OCI-LY7 (cell line): Measurements from ENCODE around the gene PIGP. TPM values are rescaled to one million over a fixed set of nuclear protein-coding genes. Genes with fewer than 3 reads are reported as not detected.

Experiments used
- BruUV-seq: library from RNA; stranded (reverse); fragments of 400-500 nt; replicated peaks from 2 replicates; lab custom pipeline; 2021; lab: Mats Ljungman, UMichigan
- CTCF ChIA-PET: fragments of 300-600 bp; sonication (Branson Sonifier 250); formaldehyde crosslinking; loops from one replicate; lab custom pipeline; 2022; ENCODE audit warnings: antibody characterized with exemption; ENCODE audit not compliant: unreplicated experiment; lab: Charles Lee
- POLR2A ChIA-PET: fragments of 300-600 bp; sonication (Branson Sonifier 250); formaldehyde crosslinking; loops from one replicate; lab custom pipeline; 2022; ENCODE audit warnings: antibody characterized with exemption; lab: Charles Lee
- DNase-seq: peaks from one replicate; pipeline ENCODE4 v3.0.0-alpha.2; 2015; ENCODE audit warnings: low spot score
- H2AFZ ChIP-seq: fragments of 200-600 bp; sonication (generic), shearing (Covaris generic); 2 replicates; pipeline ENCODE4 v1.6.1; 2014; ENCODE audit warnings: mild to moderate bottlenecking, antibody characterized with exemption, low read length, moderate library complexity
- H3K27ac ChIP-seq: fragments of 200-600 bp; sonication (generic); 2 replicates; pipeline ENCODE4 v1.5.1; 2014; ENCODE audit warnings: mixed run types, low read depth, mild to moderate bottlenecking, moderate library complexity, low read length, inconsistent platforms; ENCODE audit not compliant: poor library complexity, severe bottlenecking
- H3K36me3 ChIP-seq: fragments of 200-600 bp; sonication (generic); 2 replicates; pipeline ENCODE4 v1.6.1; 2014; ENCODE audit warnings: mild to moderate bottlenecking, antibody characterized with exemption, low read length, moderate library complexity, mixed read lengths; ENCODE audit not compliant: insufficient read depth
- H3K4me1 ChIP-seq: fragments of 200-600 bp; sonication (generic); 2 replicates; pipeline ENCODE4 v1.5.1; 2014; ENCODE audit warnings: mild to moderate bottlenecking, low read length; ENCODE audit not compliant: insufficient read depth, poor library complexity, severe bottlenecking
- H3K4me2 ChIP-seq: fragments of 200-600 bp; sonication (generic); 2 replicates; pipeline ENCODE4 v1.6.1; 2014; ENCODE audit warnings: mild to moderate bottlenecking, low read length
- H3K4me3 ChIP-seq: fragments of 200-600 bp; sonication (generic); 2 replicates; pipeline ENCODE4 v1.5.1; 2014; ENCODE audit warnings: mild to moderate bottlenecking, low read depth, low read length; ENCODE audit not compliant: poor library complexity, severe bottlenecking
- H3K79me2 ChIP-seq: fragments of 200-600 bp; sonication (generic); 2 replicates; pipeline ENCODE4 v1.6.1; 2016; ENCODE audit warnings: low read depth, mild to moderate bottlenecking, low read length, moderate library complexity, mixed read lengths; ENCODE audit not compliant: insufficient read depth
- H3K9me2 ChIP-seq: fragments of 200-600 bp; sonication (generic); 2 replicates; pipeline ENCODE4 v1.6.1; 2016; ENCODE audit warnings: mild to moderate bottlenecking, low read length, mixed read lengths; ENCODE audit not compliant: insufficient read depth
- H3K9me3 ChIP-seq: fragments of 200-600 bp; sonication (generic); 2 replicates; pipeline ENCODE4 v1.6.1; 2014; ENCODE audit warnings: mild to moderate bottlenecking, mixed run types, low read length, mixed read lengths
- H4K20me1 ChIP-seq: fragments of 200-600 bp; sonication (generic); 2 replicates; pipeline ENCODE4 v1.6.1; 2014; ENCODE audit warnings: mild to moderate bottlenecking, antibody characterized with exemption, low read length, moderate library complexity, mixed read lengths; ENCODE audit not compliant: insufficient read depth
- CTCF ChIP-seq: fragments of 200-600 bp; sonication (generic); conservative IDR thresholded peaks from 2 replicates; pipeline ENCODE4 v1.5.1; 2014; ENCODE audit warnings: mild to moderate bottlenecking, antibody characterized with exemption, low read length, moderate library complexity, mixed read lengths
- EZH2phosphoT487 ChIP-seq: fragments of 200-600 bp; sonication (generic); IDR thresholded peaks from 2 replicates; pipeline ENCODE4 v1.6.1; 2018; ENCODE audit warnings: low read depth, borderline replicate concordance, mild to moderate bottlenecking, mixed run types, antibody characterized with exemption, low read length, moderate library complexity, mixed read lengths
- intact Hi-C: fragments of 100-400 bp; cut with micrococcal nuclease; formaldehyde crosslinking; loops from one replicate; pipeline ENCODE4 v1.10.0; 2022; ENCODE audit not compliant: unreplicated experiment
- total RNA-seq, 2 experiments: library from RNA; depleted of rRNA in 1 of 2; stranded (reverse); fragments of >200 nt in 1 of 2; shearing (Covaris generic) in 1 of 2; gene quantifications; 2 replicates each; pipeline ENCODE4 v1.2.3, GENCODE V29; 2014 to 2022

Gene PIGP
- total RNA-seq, 2 experiments from 2014 or later, result 7.4 to 35.4 TPM

GRCh38 chr21:37074546-37074945 lies 1.7 kb upstream of the PIGP start:
- POLR2A ChIA-PET, result interaction anchor here (0.6 to 1.7 kb wide), 4 partner anchors 8 to 51 kb away, joined by 3 to 4 read pairs (median 3); no protein-coding TSS in a partner anchor
- TF ChIP-seq CTCF (no peak), EZH2phosphoT487 (no peak)
- H3K36me3 ChIP-seq, result no peaks in the 10 kb centered on the region
- no TSS peak for BruUV-seq
- H3K4me1 ChIP-seq, result peaks cover 42% of the 10 kb centered on the region
- peaks cover 5% of the 10 kb centered on the region; the same call in 1 of the 2 replicates for H3K9me3 ChIP-seq
- peak overlapping the region; percentile 94 for H3K4me2 ChIP-seq
- no peaks in the 10 kb centered on the region for H3K9me2 ChIP-seq
- intact Hi-C loops, result loop anchor here (5.0 kb wide), 1 partner anchor 82 kb away; no protein-coding TSS in a partner anchor
- no peak overlapping the region for H2AFZ ChIP-seq
- DNase-seq, result no peak
- H3K79me2 ChIP-seq, result peaks cover 64% of the 10 kb centered on the region
- CTCF ChIA-PET, result no interaction called here
- H4K20me1 ChIP-seq, result peaks cover 21% of the 10 kb centered on the region
- no peak overlapping the region for H3K27ac ChIP-seq
- H3K4me3 ChIP-seq, result peak overlapping the region; percentile 80

- H3K27ac ChIP-seq, result no peak overlapping the region
- BruUV-seq, result no TSS peak
- CTCF ChIA-PET, result no interaction called here
- H3K36me3 ChIP-seq, result no peaks in the 10 kb centered on the region
- H3K4me3 ChIP-seq, result peak overlapping the region; percentile 80
- intact Hi-C loops, result loop anchor here (5.0 kb wide), 1 partner anchor 82 kb away; no protein-coding TSS in a partner anchor
- H4K20me1 ChIP-seq, result peaks cover 19% of the 10 kb centered on the region
- no peaks in the 10 kb centered on the region for H3K9me2 ChIP-seq
- peaks cover 40% of the 10 kb centered on the region for H3K4me1 ChIP-seq
- peaks cover 5% of the 10 kb centered on the region; the same call in 1 of the 2 replicates for H3K9me3 ChIP-seq
- H2AFZ ChIP-seq, result peak overlapping the region; percentile 65; the same call in 1 of the 2 replicates
- no peak for DNase-seq
- POLR2A ChIA-PET, result interaction anchor here (0.6 to 1.7 kb wide), 3 partner anchors 12 to 51 kb away, joined by 3 to 4 read pairs (median 3); no protein-coding TSS in a partner anchor
- H3K4me2 ChIP-seq, result peak overlapping the region; percentile 94
- TF ChIP-seq CTCF (no peak), EZH2phosphoT487 (no peak)
- peaks cover 60% of the 10 kb centered on the region for H3K79me2 ChIP-seq
These were observed 1.3 kb upstream of the PIGP start for GRCh38 chr21:37074197-37074510.
